Measurements from ENCODE around the gene CALHM5. TPM values are rescaled to one million over a fixed set of nuclear protein-coding genes. Genes with fewer than 3 reads are reported as not detected.
A peak's percentile ranks its signal among the peaks of the same experiment; 100 is the strongest.

The CALHM5 gene, protein sequence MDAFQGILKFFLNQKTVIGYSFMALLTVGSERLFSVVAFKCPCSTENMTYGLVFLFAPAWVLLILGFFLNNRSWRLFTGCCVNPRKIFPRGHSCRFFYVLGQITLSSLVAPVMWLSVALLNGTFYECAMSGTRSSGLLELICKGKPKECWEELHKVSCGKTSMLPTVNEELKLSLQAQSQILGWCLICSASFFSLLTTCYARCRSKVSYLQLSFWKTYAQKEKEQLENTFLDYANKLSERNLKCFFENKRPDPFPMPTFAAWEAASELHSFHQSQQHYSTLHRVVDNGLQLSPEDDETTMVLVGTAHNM
- 7.2 TPM for total RNA-seq (ENCODE audit: unreplicated experiment)
- long read RNA-seq = 0 reads

DNA sequence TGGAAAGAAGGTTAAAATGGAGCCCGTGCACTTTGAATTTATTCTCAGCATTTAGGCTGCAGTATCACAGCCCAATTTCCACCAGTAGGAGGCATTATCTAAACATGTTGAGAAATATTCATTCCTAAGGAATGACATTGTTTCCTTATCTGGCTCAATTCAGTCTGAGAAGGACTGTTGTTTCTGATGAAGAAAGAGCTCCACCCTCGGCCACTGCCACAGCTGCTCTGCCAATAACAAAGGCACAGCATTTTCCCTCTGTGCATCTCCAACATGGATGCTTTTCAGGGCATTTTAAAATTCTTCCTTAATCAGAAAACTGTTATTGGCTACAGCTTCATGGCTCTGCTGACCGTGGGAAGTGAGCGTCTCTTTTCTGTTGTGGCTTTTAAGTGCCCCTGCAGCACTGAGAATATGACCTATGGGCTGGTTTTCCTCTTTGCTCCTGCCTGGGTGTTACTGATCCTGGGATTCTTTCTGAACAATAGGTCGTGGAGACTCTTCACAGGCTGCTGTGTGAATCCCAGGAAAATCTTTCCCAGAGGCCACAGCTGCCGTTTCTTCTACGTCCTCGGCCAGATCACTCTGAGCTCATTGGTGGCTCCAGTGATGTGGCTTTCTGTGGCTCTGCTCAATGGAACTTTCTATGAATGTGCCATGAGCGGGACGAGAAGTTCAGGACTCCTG is at the start of gene CALHM5:
TSS of gene CALHM5 (plus strand) at position 216 of the 687 bp plus-strand sequence. CDS start at position 274, 58 bp downstream.
- Mint-ChIP-seq H3K36me3 (ENCODE audit: low read depth, unreplicated experiment) (peaks cover 4% of the 10 kb centered on the region), H3K9me3 (ENCODE audit: unreplicated experiment) (no peaks in the 10 kb centered on the region), H3K27ac (ENCODE audit: unreplicated experiment) (peak within 1 kb of the TSS; percentile 96), H3K27me3 (ENCODE audit: unreplicated experiment) (no peaks in the 10 kb centered on the region), H3K4me1 (ENCODE audit: unreplicated experiment) (peaks cover 25% of the 10 kb centered on the region), H3K4me3 (ENCODE audit: unreplicated experiment) (peak within 1 kb of the TSS; percentile 84)
- DNase-seq (ENCODE audit: low spot score) = peak; percentile 54
- TF ChIP-seq, protein P1, sequence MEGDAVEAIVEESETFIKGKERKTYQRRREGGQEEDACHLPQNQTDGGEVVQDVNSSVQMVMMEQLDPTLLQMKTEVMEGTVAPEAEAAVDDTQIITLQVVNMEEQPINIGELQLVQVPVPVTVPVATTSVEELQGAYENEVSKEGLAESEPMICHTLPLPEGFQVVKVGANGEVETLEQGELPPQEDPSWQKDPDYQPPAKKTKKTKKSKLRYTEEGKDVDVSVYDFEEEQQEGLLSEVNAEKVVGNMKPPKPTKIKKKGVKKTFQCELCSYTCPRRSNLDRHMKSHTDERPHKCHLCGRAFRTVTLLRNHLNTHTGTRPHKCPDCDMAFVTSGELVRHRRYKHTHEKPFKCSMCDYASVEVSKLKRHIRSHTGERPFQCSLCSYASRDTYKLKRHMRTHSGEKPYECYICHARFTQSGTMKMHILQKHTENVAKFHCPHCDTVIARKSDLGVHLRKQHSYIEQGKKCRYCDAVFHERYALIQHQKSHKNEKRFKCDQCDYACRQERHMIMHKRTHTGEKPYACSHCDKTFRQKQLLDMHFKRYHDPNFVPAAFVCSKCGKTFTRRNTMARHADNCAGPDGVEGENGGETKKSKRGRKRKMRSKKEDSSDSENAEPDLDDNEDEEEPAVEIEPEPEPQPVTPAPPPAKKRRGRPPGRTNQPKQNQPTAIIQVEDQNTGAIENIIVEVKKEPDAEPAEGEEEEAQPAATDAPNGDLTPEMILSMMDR (IDR thresholded peaks at IDR 0.05; ENCODE audit: unreplicated experiment) = peak; percentile 71

DNA sequence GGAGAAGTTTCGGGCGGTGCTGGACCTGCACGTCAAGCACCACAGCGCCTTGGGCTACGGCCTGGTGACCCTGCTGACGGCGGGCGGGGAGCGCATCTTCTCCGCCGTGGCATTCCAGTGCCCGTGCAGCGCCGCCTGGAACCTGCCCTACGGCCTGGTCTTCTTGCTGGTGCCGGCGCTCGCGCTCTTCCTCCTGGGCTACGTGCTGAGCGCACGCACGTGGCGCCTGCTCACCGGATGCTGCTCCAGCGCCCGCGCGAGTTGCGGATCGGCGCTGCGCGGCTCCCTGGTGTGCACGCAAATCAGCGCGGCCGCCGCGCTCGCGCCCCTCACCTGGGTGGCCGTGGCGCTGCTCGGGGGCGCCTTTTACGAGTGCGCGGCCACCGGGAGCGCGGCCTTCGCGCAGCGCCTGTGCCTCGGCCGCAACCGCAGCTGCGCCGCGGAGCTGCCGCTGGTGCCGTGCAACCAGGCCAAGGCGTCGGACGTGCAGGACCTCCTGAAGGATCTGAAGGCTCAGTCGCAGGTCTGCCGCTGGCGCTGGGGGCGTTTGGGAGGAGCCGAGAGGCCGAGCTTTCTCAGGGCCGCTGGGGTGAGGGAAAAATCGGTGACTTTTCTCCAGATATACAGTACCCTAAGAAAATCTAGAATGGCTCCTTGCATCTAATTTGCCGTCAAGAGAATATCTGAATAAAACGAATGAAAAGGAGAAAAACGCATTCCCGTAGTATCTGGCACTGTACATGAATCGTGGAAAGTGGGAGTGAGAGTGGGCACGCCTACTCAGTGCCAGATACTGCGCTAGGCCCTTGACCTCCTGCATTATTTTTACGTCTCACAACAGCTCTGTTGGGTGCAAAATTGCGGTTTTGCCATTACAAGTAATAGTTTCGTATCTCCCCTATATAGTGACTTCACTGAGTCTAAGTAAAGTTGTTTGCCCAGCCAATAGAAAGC is 49.2 kb upstream of the CALHM5 start:
- H3K36me3 Mint-ChIP-seq (ENCODE audit: low read depth, unreplicated experiment) = no peaks in the 10 kb centered on the region
- H3K4me1 Mint-ChIP-seq (ENCODE audit: unreplicated experiment) = peaks cover 18% of the 10 kb centered on the region
- no peak overlapping the region for H3K27ac Mint-ChIP-seq (ENCODE audit: unreplicated experiment)
- TF ChIP-seq, protein P1 (IDR thresholded peaks at IDR 0.05; ENCODE audit: unreplicated experiment) = no peak
- H3K27me3 Mint-ChIP-seq (ENCODE audit: unreplicated experiment) = peaks cover 2% of the 10 kb centered on the region
- H3K9me3 Mint-ChIP-seq (ENCODE audit: unreplicated experiment) = no peaks in the 10 kb centered on the region
- peak overlapping the region; percentile 33 for H3K4me3 Mint-ChIP-seq (ENCODE audit: unreplicated experiment)
- peak; percentile 48 for DNase-seq (ENCODE audit: low spot score)

DNA sequence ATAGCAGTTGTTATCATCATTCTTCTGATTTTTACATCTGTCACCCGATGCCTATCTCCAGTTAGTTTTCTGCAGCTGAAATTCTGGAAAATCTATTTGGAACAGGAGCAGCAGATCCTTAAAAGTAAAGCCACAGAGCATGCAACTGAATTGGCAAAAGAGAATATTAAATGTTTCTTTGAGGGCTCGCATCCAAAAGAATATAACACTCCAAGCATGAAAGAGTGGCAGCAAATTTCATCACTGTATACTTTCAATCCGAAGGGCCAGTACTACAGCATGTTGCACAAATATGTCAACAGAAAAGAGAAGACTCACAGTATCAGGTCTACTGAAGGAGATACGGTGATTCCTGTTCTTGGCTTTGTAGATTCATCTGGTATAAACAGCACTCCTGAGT is 48.1 kb upstream of the CALHM5 start:
- no peak for DNase-seq (ENCODE audit: low spot score)
- Mint-ChIP-seq H3K4me1 (ENCODE audit: unreplicated experiment) (peaks cover 18% of the 10 kb centered on the region), H3K9me3 (ENCODE audit: unreplicated experiment) (no peaks in the 10 kb centered on the region), H3K27me3 (ENCODE audit: unreplicated experiment) (peaks cover 2% of the 10 kb centered on the region), H3K4me3 (ENCODE audit: unreplicated experiment) (no peak overlapping the region), H3K27ac (ENCODE audit: unreplicated experiment) (no peak overlapping the region), H3K36me3 (ENCODE audit: low read depth, unreplicated experiment) (no peaks in the 10 kb centered on the region)
- TF ChIP-seq, protein P1 (IDR thresholded peaks at IDR 0.05; ENCODE audit: unreplicated experiment) = no peak

DNA sequence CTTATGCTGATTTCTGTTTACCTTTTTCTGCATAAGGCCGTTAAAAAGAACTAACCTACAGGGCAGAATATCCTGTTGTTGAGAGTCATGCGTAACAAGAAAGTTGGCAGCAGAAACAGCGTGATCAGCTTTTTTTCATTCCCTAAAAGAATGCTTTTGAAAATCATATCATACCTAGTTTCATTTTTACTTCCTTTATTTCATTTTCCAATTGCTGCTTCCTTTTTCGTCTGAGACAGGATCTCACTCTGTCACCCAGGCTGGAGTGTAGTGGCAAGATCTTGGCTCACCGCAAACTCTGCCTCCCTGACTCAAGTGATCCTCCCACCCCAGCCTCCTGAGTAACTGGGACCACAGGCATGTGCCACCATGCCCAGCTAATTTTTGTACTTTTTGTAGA is 46.2 kb upstream of the CALHM5 start:
- DNase-seq (ENCODE audit: low spot score) = no peak
- Mint-ChIP-seq H3K4me3 (ENCODE audit: unreplicated experiment) (no peak overlapping the region), H3K4me1 (ENCODE audit: unreplicated experiment) (peaks cover 18% of the 10 kb centered on the region), H3K27me3 (ENCODE audit: unreplicated experiment) (no peaks in the 10 kb centered on the region), H3K9me3 (ENCODE audit: unreplicated experiment) (no peaks in the 10 kb centered on the region), H3K27ac (ENCODE audit: unreplicated experiment) (no peak overlapping the region), H3K36me3 (ENCODE audit: low read depth, unreplicated experiment) (no peaks in the 10 kb centered on the region)
- TF ChIP-seq, protein P1 (IDR thresholded peaks at IDR 0.05; ENCODE audit: unreplicated experiment) = no peak

Measured in endothelial cell (in vitro differentiated cells).